NB4 (cell line): ENCODE measurements around the gene THRSP.

ENCODE experiments used
- CTCF ChIP-seq: IDR thresholded peaks from one replicate; pipeline ENCODE4 v1.5.1; 2012; ENCODE audit warnings: low read depth, low read length
- MYC ChIP-seq: IDR thresholded peaks from 2 replicates; pipeline ENCODE4 v1.6.1; 2011; ENCODE audit warnings: low read depth, low read length
- POLR2A ChIP-seq: IDR thresholded peaks from 2 replicates; pipeline ENCODE4 v1.6.1; 2011; ENCODE audit warnings: mild to moderate bottlenecking; ENCODE audit not compliant: insufficient read length; ENCODE audit errors: extremely low read depth
- TF ChIP-seq, protein P1 (sequence below): IDR thresholded peaks from 2 replicates; pipeline ENCODE4 v1.6.1; 2011; ENCODE audit warnings: low read depth, low read length

- TF ChIP-seq CTCF (no peak), POLR2A (no peak), MYC (no peak)
- TF ChIP-seq, protein P1, sequence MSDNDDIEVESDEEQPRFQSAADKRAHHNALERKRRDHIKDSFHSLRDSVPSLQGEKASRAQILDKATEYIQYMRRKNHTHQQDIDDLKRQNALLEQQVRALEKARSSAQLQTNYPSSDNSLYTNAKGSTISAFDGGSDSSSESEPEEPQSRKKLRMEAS = no peak
Observed at GRCh38 chr11:78021611-78022010, 42.0 kb upstream of the THRSP start.
